PC-9 (cell line): ENCODE measurements around the gene MYL12A.

ENCODE experiments used
- EZH2 ChIP-seq: fragments of 200-600 bp; sonication (generic); IDR thresholded peaks from 2 replicates; pipeline ENCODE4 v1.8.0; 2017; ENCODE audit warnings: antibody characterized with exemption, low read depth
- TF ChIP-seq, protein P1 (sequence below): fragments of 200-600 bp; sonication (generic); conservative IDR thresholded peaks from 2 replicates; pipeline ENCODE4 v1.6.1; 2017; ENCODE audit warnings: mixed run types, antibody characterized with exemption, mild to moderate bottlenecking, moderate library complexity

DNA sequence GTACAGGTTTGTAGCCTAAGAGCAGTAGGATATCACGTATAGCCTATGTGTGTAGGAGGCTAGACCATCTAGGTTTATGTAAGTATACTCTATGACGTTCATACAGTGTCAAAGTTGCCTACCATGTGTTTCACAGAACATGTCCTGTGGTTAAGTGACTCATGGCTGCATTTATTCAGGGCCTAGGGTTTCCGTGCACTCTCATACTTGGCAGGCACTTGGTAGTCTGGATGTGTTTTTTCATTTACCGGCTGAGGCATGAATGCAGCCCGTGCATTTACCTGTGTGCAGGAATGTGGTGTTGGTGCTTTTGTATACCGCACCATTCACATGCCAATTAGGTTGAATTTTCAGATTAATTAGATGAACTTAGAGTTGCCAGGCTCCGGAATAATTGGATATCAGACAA is 57.8 kb downstream of the MYL12A start:
- no peak for TF ChIP-seq EZH2
- TF ChIP-seq, protein P1, sequence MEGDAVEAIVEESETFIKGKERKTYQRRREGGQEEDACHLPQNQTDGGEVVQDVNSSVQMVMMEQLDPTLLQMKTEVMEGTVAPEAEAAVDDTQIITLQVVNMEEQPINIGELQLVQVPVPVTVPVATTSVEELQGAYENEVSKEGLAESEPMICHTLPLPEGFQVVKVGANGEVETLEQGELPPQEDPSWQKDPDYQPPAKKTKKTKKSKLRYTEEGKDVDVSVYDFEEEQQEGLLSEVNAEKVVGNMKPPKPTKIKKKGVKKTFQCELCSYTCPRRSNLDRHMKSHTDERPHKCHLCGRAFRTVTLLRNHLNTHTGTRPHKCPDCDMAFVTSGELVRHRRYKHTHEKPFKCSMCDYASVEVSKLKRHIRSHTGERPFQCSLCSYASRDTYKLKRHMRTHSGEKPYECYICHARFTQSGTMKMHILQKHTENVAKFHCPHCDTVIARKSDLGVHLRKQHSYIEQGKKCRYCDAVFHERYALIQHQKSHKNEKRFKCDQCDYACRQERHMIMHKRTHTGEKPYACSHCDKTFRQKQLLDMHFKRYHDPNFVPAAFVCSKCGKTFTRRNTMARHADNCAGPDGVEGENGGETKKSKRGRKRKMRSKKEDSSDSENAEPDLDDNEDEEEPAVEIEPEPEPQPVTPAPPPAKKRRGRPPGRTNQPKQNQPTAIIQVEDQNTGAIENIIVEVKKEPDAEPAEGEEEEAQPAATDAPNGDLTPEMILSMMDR: no peak
